DOHH2 (cell line): ENCODE measurements around the gene MPZL3.

Experiments
- EZH2phosphoT487 ChIP-seq: fragments of 200-600 bp; sonication (generic); IDR thresholded peaks from 2 replicates; pipeline ENCODE4 v1.6.1; 2017; ENCODE audit warnings: borderline replicate concordance, mild to moderate bottlenecking, antibody characterized with exemption, low read length, moderate library complexity, mixed read lengths
- TF ChIP-seq, protein P1 (sequence below): fragments of 200-600 bp; sonication (generic); IDR thresholded peaks from one replicate; pipeline ENCODE4 v1.5.1; 2014; ENCODE audit warnings: antibody characterized with exemption, mild to moderate bottlenecking, low read depth, low read length; ENCODE audit not compliant: poor library complexity, severe bottlenecking

DNA sequence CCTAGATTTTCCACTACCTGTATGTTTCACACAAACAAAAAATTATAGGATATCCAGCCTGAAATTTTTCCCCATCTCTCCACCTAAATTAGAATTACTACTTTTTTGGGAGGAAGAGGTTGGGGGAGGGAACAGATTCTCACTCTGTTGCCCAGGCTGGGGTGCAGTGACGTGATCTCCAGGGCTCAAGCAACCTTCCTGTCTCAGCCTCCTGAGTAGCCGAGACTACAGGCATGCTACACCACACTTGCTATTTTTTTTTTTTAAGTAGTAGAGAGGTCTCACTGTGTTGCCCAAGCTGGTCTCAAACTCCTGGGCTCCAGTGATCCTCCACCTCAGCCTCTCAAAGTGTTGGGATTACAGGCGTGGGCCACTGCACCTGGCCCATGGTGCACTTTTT lies 36.9 kb downstream of the MPZL3 start:
- TF ChIP-seq, protein P1, sequence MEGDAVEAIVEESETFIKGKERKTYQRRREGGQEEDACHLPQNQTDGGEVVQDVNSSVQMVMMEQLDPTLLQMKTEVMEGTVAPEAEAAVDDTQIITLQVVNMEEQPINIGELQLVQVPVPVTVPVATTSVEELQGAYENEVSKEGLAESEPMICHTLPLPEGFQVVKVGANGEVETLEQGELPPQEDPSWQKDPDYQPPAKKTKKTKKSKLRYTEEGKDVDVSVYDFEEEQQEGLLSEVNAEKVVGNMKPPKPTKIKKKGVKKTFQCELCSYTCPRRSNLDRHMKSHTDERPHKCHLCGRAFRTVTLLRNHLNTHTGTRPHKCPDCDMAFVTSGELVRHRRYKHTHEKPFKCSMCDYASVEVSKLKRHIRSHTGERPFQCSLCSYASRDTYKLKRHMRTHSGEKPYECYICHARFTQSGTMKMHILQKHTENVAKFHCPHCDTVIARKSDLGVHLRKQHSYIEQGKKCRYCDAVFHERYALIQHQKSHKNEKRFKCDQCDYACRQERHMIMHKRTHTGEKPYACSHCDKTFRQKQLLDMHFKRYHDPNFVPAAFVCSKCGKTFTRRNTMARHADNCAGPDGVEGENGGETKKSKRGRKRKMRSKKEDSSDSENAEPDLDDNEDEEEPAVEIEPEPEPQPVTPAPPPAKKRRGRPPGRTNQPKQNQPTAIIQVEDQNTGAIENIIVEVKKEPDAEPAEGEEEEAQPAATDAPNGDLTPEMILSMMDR, result no peak
- TF ChIP-seq EZH2phosphoT487, result no peak
